Motor neuron (in vitro differentiated cells): ENCODE results near the gene TOMM40. TPM values are rescaled to one million over a fixed set of nuclear protein-coding genes. Genes with fewer than 3 reads are reported as not detected.

Experiments used
- ATAC-seq, 8 experiments: fragments of 200-7000 bp; cut with Tn5 transposase; replicated peaks in 6 of 8; 2 replicates each; pipeline ENCODE4 v1.8.0; 2021; ENCODE audit warnings: mild to moderate bottlenecking in 8 of 8, moderate library complexity in 8 of 8
- H3K27ac ChIP-seq, 2 donors: fragments of 250-450 bp; sonication (Bioruptor Pico); 2 replicates each; pipeline ENCODE4 v1.9.0; 2021; ENCODE audit warnings: antibody characterized with exemption in 2 of 2, mild to moderate bottlenecking in 2 of 2, moderate library complexity in 1 of 2
- H3K4me1 ChIP-seq, 2 donors: fragments of 250-450 bp; sonication (Bioruptor Pico); replicated peaks in 1 of 2; 2 replicates each; pipeline ENCODE4 v1.6.1; 2021; ENCODE audit warnings: antibody characterized with exemption in 2 of 2, mild to moderate bottlenecking in 2 of 2, moderate library complexity in 1 of 2
- H3K4me3 ChIP-seq, 5 donors: fragments of 250-450 bp; sonication (Bioruptor Pico); 2 replicates each; pipeline ENCODE4 v1.9.0; 2021; ENCODE audit warnings: antibody characterized with exemption in 5 of 5, mild to moderate bottlenecking in 5 of 5, moderate library complexity in 4 of 5
- WGBS, 10 experiments: fragments of 450-650 bp; shearing (Covaris generic); methylation state at CpG; one replicate each; pipeline ENCODE4 v1.0.0; 2022; 5-methylcytosine and 5-hydroxymethylcytosine counted together
- in situ Hi-C, 9 experiments: fragments of 400-800 bp; cut with MboI; loops; one replicate each; pipeline ENCODE4 v1.15.0; 2021; ENCODE audit warnings: low sequenced_read_pairs in 9 of 9, low pct_unique_long_range_greater_than_20kb in 2 of 9; ENCODE audit not compliant: unreplicated experiment in 9 of 9
- total RNA-seq, 8 experiments: library from RNA; unstranded; fragments of 300-600 nt; gene quantifications; 2 replicates each; pipeline versions ENCODE4 v1.2.3 to v1.2.4, GENCODE V29; 2022

TOMM40 gene
- total RNA-seq, 8 experiments from 2014 or later, result 30.9 to 141 (median 58.9) TPM

DNA sequence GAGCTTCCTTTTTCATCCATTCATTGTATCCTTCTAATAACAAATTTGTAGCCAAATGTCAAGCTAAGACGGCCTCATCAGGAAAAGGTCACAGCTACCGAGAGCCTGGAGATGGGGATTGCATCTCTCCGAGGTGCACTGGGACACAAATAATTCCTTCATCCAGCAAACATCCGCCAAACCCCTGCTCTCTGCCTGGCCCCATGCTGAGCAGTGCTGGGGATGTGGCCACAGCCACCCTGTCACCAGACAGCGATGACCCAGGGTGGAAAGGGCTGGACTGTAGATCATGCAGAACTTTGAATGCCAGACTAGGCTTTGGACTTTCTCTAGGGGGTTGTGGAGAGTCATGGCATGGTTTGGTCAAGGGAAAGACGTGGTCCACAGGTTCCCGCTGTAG is 1.9 kb downstream of the TOMM40 start:
- ATAC-seq, result no peak
- Histone ChIP-seq H3K4me3 (no peak overlapping the region), H3K27ac (no peak overlapping the region), H3K4me1 (peaks cover 7 to 12% of the 10 kb centered on the region in 2 donors)
- WGBS, 10 experiments, result 79 to 100% (median 85%) methylated on average over 1 to 6 of the region's 7 CpGs; no CpG with 5 or more reads in 5 of the 10 experiments
- in situ Hi-C loops, result no loop called here

- H3K4me3 ChIP-seq, result no peak overlapping the region
- ATAC-seq, result no peak
- in situ Hi-C loops, result no loop called here
- H3K4me1 ChIP-seq, result peaks cover 7 to 12% of the 10 kb centered on the region in 2 donors
- WGBS, 10 experiments, result 88 to 100% (median 98%) methylated on average over 1 to 13 of the region's 18 CpGs; no CpG with 5 or more reads in 4 of the 10 experiments
- no peak overlapping the region for H3K27ac ChIP-seq
Observed at GRCh38 chr19:44893332-44894051, 2.4 kb downstream of the TOMM40 start.

DNA sequence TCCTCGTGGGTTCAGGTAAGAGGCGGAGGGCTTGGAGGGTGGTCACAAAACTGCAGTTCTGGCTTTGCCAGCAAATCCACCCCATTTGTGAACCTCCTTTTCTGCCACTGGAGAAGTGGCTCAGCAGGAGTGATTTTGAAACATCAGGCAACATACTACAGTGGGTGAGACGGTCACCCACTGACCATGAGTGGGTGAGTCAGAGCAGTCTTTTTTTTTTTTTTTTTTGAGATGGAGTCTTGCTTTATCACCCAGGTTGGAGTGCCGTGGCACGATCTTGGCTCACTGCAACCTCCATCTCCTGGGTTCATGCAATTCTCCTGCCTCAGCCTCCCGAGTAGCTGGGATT is 3.0 kb downstream of the TOMM40 start:
- 93 to 100% (median 100%) methylated on average over 2 to 4 of the region's 6 CpGs; no CpG with 5 or more reads in 5 of the 10 experiments for WGBS, 10 experiments
- Histone ChIP-seq H3K27ac (no peak overlapping the region), H3K4me1 (peaks cover 7 to 12% of the 10 kb centered on the region in 2 donors), H3K4me3 (no peak overlapping the region)
- ATAC-seq, result no peak
- in situ Hi-C loops, result no loop called here

DNA sequence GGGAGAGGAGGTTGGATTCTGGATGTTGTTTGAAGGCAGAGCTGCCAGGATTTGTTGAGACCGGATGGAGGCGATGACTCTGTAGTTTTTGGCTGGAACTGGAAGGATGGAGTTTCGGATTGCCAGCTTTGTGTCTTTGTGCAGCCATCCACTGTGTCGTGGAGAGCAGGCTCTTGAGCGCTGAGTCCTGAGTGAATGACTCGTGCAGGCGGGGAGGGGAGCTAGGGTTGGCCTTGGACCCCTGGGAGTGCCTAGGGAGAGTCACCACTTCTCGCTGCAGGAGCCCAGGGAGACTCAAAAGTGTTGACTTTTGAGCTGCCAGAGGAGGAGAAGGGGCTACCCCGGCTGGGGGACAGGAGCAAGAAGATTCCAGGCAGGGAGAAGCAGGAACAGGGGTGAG is 3.9 kb downstream of the TOMM40 start:
- in situ Hi-C loops, result no loop called here
- Histone ChIP-seq H3K4me3 (no peak overlapping the region), H3K27ac (no peak overlapping the region), H3K4me1 (peaks cover 7% of the 10 kb centered on the region in 2 donors)
- WGBS, 10 experiments, result 50 to 100% (median 83%) methylated on average over 1 to 6 of the region's 9 CpGs; no CpG with 5 or more reads in 3 of the 10 experiments
- no peak for ATAC-seq

GRCh38 chr19:44897835-44898234 is 6.8 kb downstream of the TOMM40 start:
- H3K4me3 ChIP-seq, result no peak overlapping the region
- ATAC-seq, result peak in 1 of 8 experiments; percentile 8

DNA sequence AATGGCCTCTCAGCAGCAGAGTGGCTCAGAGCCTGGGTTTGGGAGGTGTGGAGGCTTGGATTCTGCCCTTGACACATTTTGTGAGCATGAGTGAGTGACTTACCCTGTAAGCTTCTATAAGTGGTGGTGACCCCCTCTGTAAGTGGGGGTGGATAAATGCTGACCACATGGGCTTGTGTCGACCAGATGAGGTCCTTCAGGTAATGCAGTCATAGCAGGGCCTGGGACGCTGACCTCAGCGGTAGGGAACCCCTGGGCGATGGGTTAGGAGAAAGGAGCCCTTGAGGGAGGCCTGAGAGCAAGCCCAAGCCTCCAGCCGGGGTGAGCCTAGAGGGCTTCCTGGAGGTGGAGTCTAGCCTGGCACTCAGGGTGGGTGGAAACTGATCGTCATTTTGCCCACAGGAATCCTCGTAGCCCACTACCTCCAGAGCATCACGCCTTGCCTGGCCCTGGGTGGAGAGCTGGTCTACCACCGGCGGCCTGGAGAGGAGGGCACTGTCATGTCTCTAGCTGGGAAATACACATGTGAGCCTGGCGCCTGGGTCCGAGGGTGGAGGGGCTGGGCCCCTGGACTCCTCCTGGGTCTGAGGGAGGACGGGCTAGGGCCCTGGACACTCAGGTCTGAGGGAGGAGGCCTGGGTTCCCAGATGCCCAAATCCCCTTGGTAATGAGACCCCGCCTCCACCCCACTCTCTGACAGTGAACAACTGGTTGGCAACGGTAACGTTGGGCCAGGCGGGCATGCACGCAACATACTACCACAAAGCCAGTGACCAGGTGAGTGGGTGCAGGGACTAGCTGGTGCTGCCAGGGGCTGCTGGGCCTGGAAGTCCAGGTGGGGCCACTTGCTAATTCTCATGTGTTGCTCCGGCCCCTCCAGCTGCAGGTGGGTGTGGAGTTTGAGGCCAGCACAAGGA is 9.5 kb downstream of the TOMM40 start:
- no peak for ATAC-seq
- Histone ChIP-seq H3K4me1 (peaks cover 0 to 3% of the 10 kb centered on the region in 2 donors), H3K4me3 (no peak overlapping the region), H3K27ac (no peak overlapping the region)
- 60 to 100% (median 88%) methylated on average over 1 to 5 of the region's 19 CpGs; no CpG with 5 or more reads in 4 of the 10 experiments for WGBS, 10 experiments
- in situ Hi-C loops, result no loop called here

More at GRCh38 chr19:44897835-44898234, 6.8 kb downstream of the TOMM40 start:
- in situ Hi-C loops, result no loop called here
- H3K27ac ChIP-seq, result no peak overlapping the region
- H3K4me1 ChIP-seq, result no peaks in the 10 kb centered on the region
- 80 to 100% (median 100%) methylated on average over 1 to 2 of the region's 8 CpGs; no CpG with 5 or more reads in 7 of the 10 experiments for WGBS, 10 experiments

GRCh38 chr19:44903216-44903601 is 12.2 kb downstream of the TOMM40 start:
- in situ Hi-C loops, result no loop called here
- H3K27ac ChIP-seq, result no peak overlapping the region
- peak in 5 of 8 experiments; percentile 2 to 27 (median 12) for ATAC-seq
- no peak overlapping the region for H3K4me3 ChIP-seq
- peaks cover 0 to 12% of the 10 kb centered on the region in 2 donors for H3K4me1 ChIP-seq
- WGBS, 10 experiments, result 20 to 72% methylated on average over 1 to 8 of the region's 15 CpGs; no CpG with 5 or more reads in 8 of the 10 experiments

DNA sequence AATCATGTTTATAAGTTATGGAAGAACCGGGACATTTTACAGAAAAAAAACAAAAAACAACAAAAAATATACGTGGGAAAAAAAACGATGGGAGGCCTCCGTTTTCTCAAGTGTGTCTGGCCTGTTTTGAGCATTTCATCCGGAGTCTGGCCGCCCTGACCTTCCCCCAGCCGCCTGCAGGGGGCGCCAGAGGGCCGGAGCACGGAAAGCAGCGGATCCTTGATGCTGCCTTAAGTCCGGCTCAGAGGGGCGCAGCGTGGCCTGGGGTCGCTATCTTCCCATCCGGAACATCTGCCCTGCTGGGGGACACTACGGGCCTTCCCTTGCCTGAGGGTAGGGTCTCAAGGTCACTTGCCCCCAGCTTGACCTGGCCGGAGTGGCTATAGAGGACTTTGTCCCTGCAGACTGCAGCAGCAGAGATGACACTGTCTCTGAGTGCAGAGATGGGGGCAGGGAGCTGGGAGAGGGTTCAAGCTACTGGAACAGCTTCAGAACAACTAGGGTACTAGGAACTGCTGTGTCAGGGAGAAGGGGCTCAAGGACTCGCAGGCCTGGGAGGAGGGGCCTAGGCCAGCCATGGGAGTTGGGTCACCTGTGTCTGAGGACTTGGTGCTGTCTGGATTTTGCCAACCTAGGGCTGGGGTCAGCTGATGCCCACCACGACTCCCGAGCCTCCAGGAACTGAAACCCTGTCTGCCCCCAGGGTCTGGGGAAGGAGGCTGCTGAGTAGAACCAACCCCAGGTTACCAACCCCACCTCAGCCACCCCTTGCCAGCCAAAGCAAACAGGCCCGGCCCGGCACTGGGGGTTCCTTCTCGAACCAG is 12.8 kb downstream of the TOMM40 start:
- H3K4me3 ChIP-seq, result no peak overlapping the region
- no peak overlapping the region for H3K27ac ChIP-seq
- ATAC-seq, result peak; percentile 38 to 76 (median 64)
- in situ Hi-C loops, result no loop called here
- peaks cover 0 to 12% of the 10 kb centered on the region in 2 donors for H3K4me1 ChIP-seq
- 0 to 67% (median 36%) methylated on average over 1 to 10 of the region's 24 CpGs; no CpG with 5 or more reads in 3 of the 10 experiments for WGBS, 10 experiments

DNA sequence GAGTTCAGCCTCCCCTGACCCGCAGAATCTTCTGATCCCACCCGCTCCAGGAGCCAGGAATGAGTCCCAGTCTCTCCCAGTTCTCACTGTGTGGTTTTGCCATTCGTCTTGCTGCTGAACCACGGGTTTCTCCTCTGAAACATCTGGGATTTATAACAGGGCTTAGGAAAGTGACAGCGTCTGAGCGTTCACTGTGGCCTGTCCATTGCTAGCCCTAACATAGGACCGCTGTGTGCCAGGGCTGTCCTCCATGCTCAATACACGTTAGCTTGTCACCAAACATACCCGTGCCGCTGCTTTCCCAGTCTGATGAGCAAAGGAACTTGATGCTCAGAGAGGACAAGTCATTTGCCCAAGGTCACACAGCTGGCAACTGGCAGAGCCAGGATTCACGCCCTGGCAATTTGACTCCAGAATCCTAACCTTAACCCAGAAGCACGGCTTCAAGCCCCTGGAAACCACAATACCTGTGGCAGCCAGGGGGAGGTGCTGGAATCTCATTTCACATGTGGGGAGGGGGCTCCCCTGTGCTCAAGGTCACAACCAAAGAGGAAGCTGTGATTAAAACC is 13.5 kb downstream of the TOMM40 start:
- in situ Hi-C loops, result no loop called here
- H3K27ac ChIP-seq, result no peak overlapping the region
- WGBS, 10 experiments, result 0 to 96% (median 62%) methylated on average over 1 to 10 of the region's 12 CpGs; no CpG with 5 or more reads in 4 of the 10 experiments
- ATAC-seq, result no peak
- H3K4me1 ChIP-seq, result peaks cover 0 to 12% of the 10 kb centered on the region in 2 donors
- H3K4me3 ChIP-seq, result no peak overlapping the region

GRCh38 chr19:44905437-44906160 is 14.5 kb downstream of the TOMM40 start, which contains the start of gene APOE:
Gene APOE, plus strand, starts transcription at chr19:44905796. Its CDS starts 829 bp downstream, at chr19:44906625.
- in situ Hi-C loops, result no loop called here
- no peak within 1 kb of the TSS for H3K27ac ChIP-seq
- WGBS, 10 experiments, result 0% methylated on average over 2 of the region's 20 CpGs; no CpG with 5 or more reads in 8 of the 10 experiments

DNA sequence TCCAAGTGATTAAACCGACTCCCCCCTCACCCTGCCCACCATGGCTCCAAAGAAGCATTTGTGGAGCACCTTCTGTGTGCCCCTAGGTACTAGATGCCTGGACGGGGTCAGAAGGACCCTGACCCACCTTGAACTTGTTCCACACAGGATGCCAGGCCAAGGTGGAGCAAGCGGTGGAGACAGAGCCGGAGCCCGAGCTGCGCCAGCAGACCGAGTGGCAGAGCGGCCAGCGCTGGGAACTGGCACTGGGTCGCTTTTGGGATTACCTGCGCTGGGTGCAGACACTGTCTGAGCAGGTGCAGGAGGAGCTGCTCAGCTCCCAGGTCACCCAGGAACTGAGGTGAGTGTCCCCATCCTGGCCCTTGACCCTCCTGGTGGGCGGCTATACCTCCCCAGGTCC is 16.6 kb downstream of the TOMM40 start:
- Histone ChIP-seq H3K27ac (no peak overlapping the region), H3K4me1 (peaks cover 0 to 12% of the 10 kb centered on the region in 2 donors), H3K4me3 (no peak overlapping the region)
- 0 to 100% (median 90%) methylated on average over 1 to 9 of the region's 12 CpGs; no CpG with 5 or more reads in 4 of the 10 experiments for WGBS, 10 experiments
- no peak for ATAC-seq
- in situ Hi-C loops, result no loop called here

More at GRCh38 chr19:44905437-44906160, 14.5 kb downstream of the TOMM40 start, which contains the start of gene APOE:
- ATAC-seq, result peak; percentile 4 to 69 (median 24)
- Histone ChIP-seq H3K4me3 (peak within 1 kb of the TSS in 2 of 5 donors; percentile 2 to 16), H3K4me1 (peaks cover 0 to 12% of the 10 kb centered on the region in 2 donors)
